HG03175 (cell line): ENCODE data around the gene DNAJB4.
"Not testable (repeated sequence)": the region's sequence is repeated elsewhere in the genome, so short reads cannot be mapped to it uniquely, and the experiment has no call there.

Experiments used
- ATAC-seq: cut with Tn5 transposase; IDR thresholded peaks from one replicate; pipeline ENCODE4 v1.9.1; 2021; ENCODE audit warnings: mild to moderate bottlenecking, moderate library complexity; ENCODE audit not compliant: unreplicated experiment

Gene DNAJB4

DNA sequence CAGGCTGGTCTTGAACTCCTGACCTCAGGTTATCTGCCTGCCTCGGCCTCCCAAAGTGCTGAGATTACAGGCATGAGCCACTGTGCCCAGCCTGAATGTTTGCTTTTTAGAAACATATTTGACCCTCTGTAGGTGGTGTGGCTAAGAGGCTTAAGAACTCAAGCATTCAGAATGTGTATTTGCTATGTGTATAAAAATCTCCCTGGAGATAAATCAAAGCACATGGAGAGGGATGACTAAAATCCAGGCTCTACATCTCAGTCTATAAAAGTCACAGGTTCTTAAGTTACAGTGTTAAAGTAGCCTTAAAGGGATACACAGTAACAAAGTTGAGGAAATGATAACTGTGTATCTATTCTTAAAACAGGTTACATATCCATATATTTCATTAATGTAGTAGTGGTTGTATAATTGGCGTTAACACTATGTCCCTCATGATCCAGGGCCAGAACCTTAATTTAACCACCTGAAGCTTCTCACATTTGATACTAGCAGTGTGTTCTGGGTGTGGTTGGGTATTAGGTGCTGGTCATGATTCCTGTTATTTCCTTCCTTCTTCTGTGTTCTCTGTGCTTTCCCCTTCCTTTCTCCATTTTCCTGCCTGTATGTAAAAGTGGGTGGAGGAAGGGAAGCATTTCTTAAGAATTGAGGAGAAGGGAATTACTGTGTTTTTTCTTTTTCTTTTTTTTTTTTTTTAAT lies 57.2 kb downstream of the DNAJB4 start:
- ATAC-seq, result no peak

DNA sequence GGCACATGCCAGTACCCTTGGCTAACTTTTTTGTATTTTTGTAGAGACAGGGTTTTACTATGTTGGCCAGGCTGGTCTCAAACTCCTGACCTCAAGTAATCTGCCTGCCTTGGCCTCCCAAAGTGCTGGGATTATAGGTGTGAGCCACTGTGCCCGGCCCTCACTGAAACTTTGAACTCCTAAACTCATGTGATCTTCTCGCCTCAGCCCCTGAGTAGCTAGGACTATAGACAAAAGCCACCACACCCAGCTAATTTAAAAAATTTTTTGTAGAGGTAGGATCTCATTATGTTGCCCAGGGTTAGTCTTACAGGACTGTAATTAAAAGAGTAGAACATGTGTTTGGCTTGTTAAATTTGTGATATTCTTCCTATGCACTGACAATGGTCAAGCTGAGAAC lies 60.1 kb downstream of the DNAJB4 start:
- not testable (repeated sequence) for ATAC-seq
